Omental fat pad (tissue), 4 donors: ENCODE measurements around the gene FLT3. TPM values are rescaled to one million over a fixed set of nuclear protein-coding genes. Genes with fewer than 3 reads are reported as not detected.
"Not testable (repeated sequence)": the region's sequence is repeated elsewhere in the genome, so short reads cannot be mapped to it uniquely, and the experiment has no call there.

Experiments
- ATAC-seq: fragments of 150-250 bp; one replicate; pipeline ENCODE4 v1.9.1; 2016; ENCODE audit warnings: mild to moderate bottlenecking, moderate library complexity; ENCODE audit not compliant: low FRiP score
- DNase-seq: peaks from one replicate; pipeline ENCODE4 v3.0.0-alpha.2; 2019; ENCODE audit warnings: low spot score
- CTCF ChIP-seq, 3 donors: fragments of 450-650 bp; IDR thresholded peaks; one replicate each; pipeline ENCODE4 v1.5.1; 2016 to 2017; ENCODE audit warnings: antibody characterized with exemption in 3 of 3, mild to moderate bottlenecking in 3 of 3, moderate library complexity in 2 of 3
- total RNA-seq, 4 donors: library from RNA; depleted of rRNA; stranded (reverse); fragments of >200 nt; gene quantifications; one replicate each; pipeline ENCODE4 v1.1.0, GENCODE V29; 2016

Gene FLT3
- total RNA-seq, 4 donors from 2014 or later = 0.37 to 6.5 (median 1.1) TPM

- ATAC-seq (no peak), DNase-seq (no peak)
- no peak for TF ChIP-seq CTCF (IDR thresholded peaks at IDR 0.05)
These were observed 65.1 kb downstream of the FLT3 start for GRCh38 chr13:28035146-28035782.

GRCh38 chr13:28033894-28034655 lies 66.3 kb downstream of the FLT3 start:
- no peak for TF ChIP-seq CTCF (IDR thresholded peaks at IDR 0.05)
- no peak for DNase-seq

GRCh38 chr13:28032438-28032837 lies 67.9 kb downstream of the FLT3 start:
- not testable (repeated sequence) for DNase-seq, ATAC-seq

More at GRCh38 chr13:28033894-28034655, 66.3 kb downstream of the FLT3 start:
- ATAC-seq = no peak

GRCh38 chr13:28031896-28032288 lies 68.5 kb downstream of the FLT3 start:
- TF ChIP-seq CTCF (IDR thresholded peaks at IDR 0.05) = no peak
- no peak for DNase-seq
- no peak for ATAC-seq

GRCh38 chr13:28031220-28031895 lies 69.0 kb downstream of the FLT3 start:
- ATAC-seq (no peak), DNase-seq (no peak)
- no peak for TF ChIP-seq CTCF (IDR thresholded peaks at IDR 0.05)

GRCh38 chr13:28027607-28028364 lies 72.6 kb downstream of the FLT3 start:
- no peak for DNase-seq
- TF ChIP-seq CTCF (IDR thresholded peaks at IDR 0.05) = no peak
- ATAC-seq = no peak

GRCh38 chr13:28027071-28027470 lies 73.3 kb downstream of the FLT3 start:
- DNase-seq (no peak), ATAC-seq (no peak)
- TF ChIP-seq CTCF (IDR thresholded peaks at IDR 0.05) = no peak
